DOHH2 (cell line): ENCODE measurements around the gene KCTD1.

Experiments used
- H3F3A ChIP-seq: fragments of 200-600 bp; sonication (generic), shearing (Covaris generic); 2 replicates; pipeline ENCODE4 v1.6.0; 2016; ENCODE audit warnings: antibody characterized with exemption, mild to moderate bottlenecking; ENCODE audit not compliant: control insufficient read depth, insufficient read depth
- H3K27ac ChIP-seq: fragments of 200-600 bp; sonication (generic); 2 replicates; pipeline ENCODE4 v1.5.1; 2014; ENCODE audit warnings: low read depth, mild to moderate bottlenecking, low read length, moderate library complexity
- H3K27me3 ChIP-seq: fragments of 200-600 bp; sonication (generic); 2 replicates; pipeline ENCODE4 v1.6.1; 2014; ENCODE audit warnings: mild to moderate bottlenecking, low read length, mixed read lengths; ENCODE audit not compliant: control insufficient read depth
- H3K36me3 ChIP-seq: fragments of 200-600 bp; sonication (generic); 2 replicates; pipeline ENCODE4 v1.6.1; 2014; ENCODE audit warnings: mild to moderate bottlenecking, low read length, moderate library complexity, mixed read lengths; ENCODE audit not compliant: control insufficient read depth
- H3K4me1 ChIP-seq: fragments of 200-600 bp; sonication (generic); 2 replicates; pipeline ENCODE4 v1.6.1; 2014; ENCODE audit warnings: mild to moderate bottlenecking, low read length, mixed read lengths; ENCODE audit not compliant: control insufficient read depth
- H3K4me2 ChIP-seq: fragments of 200-600 bp; sonication (generic); 2 replicates; pipeline ENCODE4 v1.6.0; 2014; ENCODE audit warnings: mild to moderate bottlenecking, low read length, moderate library complexity
- H3K4me3 ChIP-seq: fragments of 200-600 bp; sonication (generic); 2 replicates; pipeline ENCODE4 v1.5.1; 2014; ENCODE audit warnings: mild to moderate bottlenecking, low read length, mixed read lengths
- H3K79me2 ChIP-seq: fragments of 200-600 bp; sonication (generic); 2 replicates; pipeline ENCODE4 v1.6.1; 2014; ENCODE audit warnings: mild to moderate bottlenecking, low read length, mixed read lengths; ENCODE audit not compliant: control insufficient read depth
- H3K9me2 ChIP-seq: fragments of 200-600 bp; sonication (generic); replicated peaks from 2 replicates; pipeline ENCODE4 v1.6.1; 2014; ENCODE audit warnings: mild to moderate bottlenecking, low read length, mixed read lengths; ENCODE audit not compliant: control insufficient read depth
- H3K9me3 ChIP-seq: fragments of 200-600 bp; sonication (generic); 2 replicates; pipeline ENCODE4 v1.6.1; 2014; ENCODE audit warnings: antibody characterized with exemption, low read length, mixed read lengths; ENCODE audit not compliant: control insufficient read depth, insufficient read depth
- H4K20me1 ChIP-seq: fragments of 200-600 bp; sonication (generic); 2 replicates; pipeline ENCODE4 v1.6.0; 2014; ENCODE audit warnings: low read depth, mild to moderate bottlenecking, antibody characterized with exemption, low read length, moderate library complexity; ENCODE audit not compliant: control insufficient read depth, insufficient read depth
- EZH2phosphoT487 ChIP-seq: fragments of 200-600 bp; sonication (generic); IDR thresholded peaks from 2 replicates; pipeline ENCODE4 v1.6.1; 2017; ENCODE audit warnings: borderline replicate concordance, mild to moderate bottlenecking, antibody characterized with exemption, low read length, moderate library complexity, mixed read lengths
- TF ChIP-seq, protein P1 (sequence below): fragments of 200-600 bp; sonication (generic); IDR thresholded peaks from one replicate; pipeline ENCODE4 v1.5.1; 2014; ENCODE audit warnings: antibody characterized with exemption, mild to moderate bottlenecking, low read depth, low read length; ENCODE audit not compliant: poor library complexity, severe bottlenecking

KCTD1 gene

GRCh38 chr18:26479065-26479680 lies 69.2 kb downstream of the KCTD1 start:
- Histone ChIP-seq H3F3A (no peaks in the 10 kb centered on the region), H3K4me3 (no peak overlapping the region), H4K20me1 (no peaks in the 10 kb centered on the region), H3K79me2 (no peaks in the 10 kb centered on the region), H3K27ac (no peak overlapping the region), H3K4me2 (no peak overlapping the region), H3K9me3 (no peaks in the 10 kb centered on the region), H3K27me3 (no peaks in the 10 kb centered on the region), H3K36me3 (no peaks in the 10 kb centered on the region), H3K9me2 (no peaks in the 10 kb centered on the region), H3K4me1 (no peaks in the 10 kb centered on the region)
- no peak for TF ChIP-seq EZH2phosphoT487
- TF ChIP-seq, protein P1, sequence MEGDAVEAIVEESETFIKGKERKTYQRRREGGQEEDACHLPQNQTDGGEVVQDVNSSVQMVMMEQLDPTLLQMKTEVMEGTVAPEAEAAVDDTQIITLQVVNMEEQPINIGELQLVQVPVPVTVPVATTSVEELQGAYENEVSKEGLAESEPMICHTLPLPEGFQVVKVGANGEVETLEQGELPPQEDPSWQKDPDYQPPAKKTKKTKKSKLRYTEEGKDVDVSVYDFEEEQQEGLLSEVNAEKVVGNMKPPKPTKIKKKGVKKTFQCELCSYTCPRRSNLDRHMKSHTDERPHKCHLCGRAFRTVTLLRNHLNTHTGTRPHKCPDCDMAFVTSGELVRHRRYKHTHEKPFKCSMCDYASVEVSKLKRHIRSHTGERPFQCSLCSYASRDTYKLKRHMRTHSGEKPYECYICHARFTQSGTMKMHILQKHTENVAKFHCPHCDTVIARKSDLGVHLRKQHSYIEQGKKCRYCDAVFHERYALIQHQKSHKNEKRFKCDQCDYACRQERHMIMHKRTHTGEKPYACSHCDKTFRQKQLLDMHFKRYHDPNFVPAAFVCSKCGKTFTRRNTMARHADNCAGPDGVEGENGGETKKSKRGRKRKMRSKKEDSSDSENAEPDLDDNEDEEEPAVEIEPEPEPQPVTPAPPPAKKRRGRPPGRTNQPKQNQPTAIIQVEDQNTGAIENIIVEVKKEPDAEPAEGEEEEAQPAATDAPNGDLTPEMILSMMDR: no peak

- H3K27ac ChIP-seq: no peak overlapping the region
- TF ChIP-seq, protein P1: no peak
- no peaks in the 10 kb centered on the region for H3F3A ChIP-seq
- no peak overlapping the region for H3K4me3 ChIP-seq
- no peaks in the 10 kb centered on the region for H3K27me3 ChIP-seq
- no peaks in the 10 kb centered on the region for H3K9me2 ChIP-seq
- H3K4me1 ChIP-seq: no peaks in the 10 kb centered on the region
- no peaks in the 10 kb centered on the region for H3K9me3 ChIP-seq
- H3K36me3 ChIP-seq: no peaks in the 10 kb centered on the region
- no peaks in the 10 kb centered on the region for H4K20me1 ChIP-seq
- no peak overlapping the region for H3K4me2 ChIP-seq
- H3K79me2 ChIP-seq: no peaks in the 10 kb centered on the region
Measured at GRCh38 chr18:26477828-26478466, 70.4 kb downstream of the KCTD1 start.

GRCh38 chr18:26476697-26477096 lies 71.7 kb downstream of the KCTD1 start:
- Histone ChIP-seq H3K4me3 (no peak overlapping the region), H3K4me1 (peaks cover under 1% of the 10 kb centered on the region), H4K20me1 (no peaks in the 10 kb centered on the region), H3K27me3 (no peaks in the 10 kb centered on the region), H3F3A (no peaks in the 10 kb centered on the region), H3K36me3 (no peaks in the 10 kb centered on the region), H3K4me2 (no peak overlapping the region), H3K27ac (no peak overlapping the region), H3K79me2 (no peaks in the 10 kb centered on the region), H3K9me3 (no peaks in the 10 kb centered on the region), H3K9me2 (no peaks in the 10 kb centered on the region)
- TF ChIP-seq, protein P1: no peak
- no peak for TF ChIP-seq EZH2phosphoT487
